SK-N-SH (cell line): ENCODE measurements around the gene MYLK.

ENCODE experiments used
- CHD2 ChIP-seq: fragments of 150-350 bp; IDR thresholded peaks from 2 replicates; pipeline ENCODE4 v1.6.1; 2018; ENCODE audit warnings: low read length; ENCODE audit not compliant: partially characterized antibody
- CTCF ChIP-seq: fragments of 200-600 bp; sonication (generic); IDR thresholded peaks from 2 replicates; pipeline ENCODE4 v1.6.1; 2017; ENCODE audit warnings: antibody characterized with exemption, mild to moderate bottlenecking, moderate library complexity
- GABPA ChIP-seq: IDR thresholded peaks from 2 replicates; pipeline ENCODE4 v1.4.0; 2012; ENCODE audit warnings: low read depth, mild to moderate bottlenecking
- JUND ChIP-seq: IDR thresholded peaks from 2 replicates; pipeline ENCODE4 v1.4.0; 2012
- RAD21 ChIP-seq: IDR thresholded peaks from 2 replicates; pipeline ENCODE4 v1.6.1; 2012; ENCODE audit warnings: mild to moderate bottlenecking, low read length
- USF2 ChIP-seq: fragments of 150-350 bp; IDR thresholded peaks from 2 replicates; pipeline ENCODE4 v1.6.1; 2017; ENCODE audit warnings: antibody characterized with exemption, low read length, low read depth, borderline replicate concordance

- TF ChIP-seq CTCF (no peak), USF2 (no peak), CHD2 (no peak), JUND (no peak), GABPA (no peak), RAD21 (no peak)
These were observed 246.3 kb downstream of the MYLK start for GRCh38 chr3:123637841-123638240.
